Fibroblast of skin of left biceps (primary cell): ENCODE results near the gene HGS.
A peak's percentile ranks its signal among the peaks of the same experiment; 100 is the strongest.
"Not testable (repeated sequence)": the region's sequence is repeated elsewhere in the genome, so short reads cannot be mapped to it uniquely, and the experiment has no call there.

ENCODE experiments used
- DNase-seq, 2 experiments: peaks; one replicate each; pipeline ENCODE4 v3.0.0-alpha.2; 2013; ENCODE audit warnings: low read depth in 2 of 2

HGS gene

DNA sequence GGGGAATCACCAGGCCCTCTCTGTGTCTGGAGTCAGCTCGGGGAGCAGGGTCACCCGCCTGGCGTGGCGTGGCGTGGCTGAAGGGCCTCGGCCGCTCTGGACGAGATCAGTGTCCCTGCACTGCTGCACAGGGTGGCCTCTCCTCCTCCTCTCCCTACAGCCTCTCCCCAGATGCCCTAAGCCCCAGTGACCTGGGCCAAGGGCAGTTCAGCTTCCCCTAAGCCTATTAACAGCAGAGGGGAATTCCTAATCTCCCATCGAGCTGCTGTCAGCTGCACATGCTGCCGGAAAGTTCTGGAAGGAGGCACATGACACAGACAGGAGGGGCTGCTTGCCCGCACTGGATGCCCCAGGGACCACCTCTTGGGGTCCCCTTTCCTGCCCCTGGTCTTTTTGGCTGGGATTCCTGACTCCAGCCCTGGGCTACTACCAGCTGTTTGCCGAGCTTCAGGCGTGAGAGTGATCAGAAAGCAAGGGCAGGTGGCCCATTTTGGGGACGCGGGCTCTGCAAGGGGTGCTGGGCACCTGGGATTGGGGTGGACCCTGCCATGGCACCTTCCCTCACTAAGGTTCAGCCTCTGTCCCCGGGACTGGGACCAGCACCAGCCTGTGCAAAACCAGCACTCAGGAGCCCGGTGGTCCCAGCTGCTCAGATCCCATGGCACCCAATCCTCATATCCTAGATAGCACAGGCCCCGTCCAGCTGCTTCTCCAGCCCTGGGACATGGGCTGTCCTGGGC is 28.3 kb upstream of the HGS start:
- DNase-seq, result no peak

DNA sequence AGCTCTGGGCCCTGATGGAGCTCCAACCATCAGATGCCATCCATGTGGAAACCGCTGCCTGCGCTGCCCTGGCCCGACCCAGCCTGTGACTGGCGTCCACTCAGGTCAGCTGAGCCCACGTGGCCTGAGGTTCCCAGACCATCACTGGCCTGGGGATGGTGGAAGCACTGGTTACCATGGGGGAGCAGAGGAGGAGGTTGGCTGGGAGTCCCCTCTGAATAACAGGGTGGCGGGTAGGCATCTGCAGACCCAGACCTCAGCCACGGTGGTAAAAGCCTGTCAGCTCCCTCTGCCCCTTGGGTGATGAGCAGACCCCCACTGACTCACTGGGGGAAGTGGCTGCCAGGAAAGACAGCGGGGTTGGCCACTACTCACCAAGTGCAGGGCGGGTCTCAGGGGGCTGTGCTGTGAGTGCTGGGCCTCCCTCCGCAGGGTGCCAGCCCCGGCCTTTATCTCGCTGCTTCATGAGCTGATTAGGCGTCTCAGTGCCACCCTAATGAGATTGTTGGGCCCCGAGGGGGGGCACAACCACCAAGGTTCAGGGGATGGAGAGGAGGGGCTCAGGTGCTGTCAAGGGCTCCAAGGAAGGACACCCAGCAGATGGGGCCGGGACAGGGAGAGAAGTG is 27.6 kb upstream of the HGS start, which contains the start of gene PDE6G:
TSS of gene PDE6G (minus strand) at position 425 of the 626 bp plus-strand sequence. CDS start 3,237 bp downstream, outside the sequence.
- no peak for DNase-seq

DNA sequence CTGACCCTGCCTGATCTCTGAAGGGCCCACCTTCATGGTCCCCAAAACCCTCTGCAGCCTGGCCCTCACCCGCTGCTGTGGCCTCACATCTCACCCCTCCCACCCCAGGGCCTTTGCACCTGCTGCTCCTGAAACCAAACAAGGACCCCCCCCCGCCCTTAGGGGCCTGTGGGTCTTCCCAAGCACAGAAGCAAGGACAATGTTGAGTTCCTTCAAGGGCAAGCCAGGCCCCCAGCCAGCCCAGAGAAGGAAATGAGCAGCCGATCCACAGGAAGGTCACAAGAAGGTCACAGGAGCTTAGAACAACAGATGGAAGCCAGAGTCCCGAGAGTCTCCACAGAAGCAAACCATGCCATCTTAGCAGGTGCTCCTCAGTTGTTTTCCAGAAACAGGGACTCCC is 27.0 kb upstream of the HGS start:
- DNase-seq, result no peak

DNA sequence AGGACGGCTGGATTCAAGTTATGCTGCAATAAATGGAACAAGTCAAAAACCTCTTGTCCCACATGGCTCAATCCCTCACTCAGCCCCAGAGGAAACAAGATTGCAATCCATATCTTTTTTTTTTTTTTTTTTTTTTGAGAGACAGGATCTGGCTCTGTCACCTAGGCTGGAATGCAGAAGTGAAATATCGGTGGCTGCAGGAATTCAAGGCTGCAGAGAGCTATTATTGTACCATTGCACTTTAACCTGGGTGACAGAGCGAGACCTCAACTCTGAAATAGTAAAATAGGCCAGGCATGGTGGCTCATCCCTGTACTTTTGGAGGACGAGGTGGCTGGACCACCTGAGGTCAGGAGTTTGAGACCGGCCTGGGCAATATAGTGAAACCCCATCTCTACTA is 24.8 kb upstream of the HGS start:
- no peak for DNase-seq

DNA sequence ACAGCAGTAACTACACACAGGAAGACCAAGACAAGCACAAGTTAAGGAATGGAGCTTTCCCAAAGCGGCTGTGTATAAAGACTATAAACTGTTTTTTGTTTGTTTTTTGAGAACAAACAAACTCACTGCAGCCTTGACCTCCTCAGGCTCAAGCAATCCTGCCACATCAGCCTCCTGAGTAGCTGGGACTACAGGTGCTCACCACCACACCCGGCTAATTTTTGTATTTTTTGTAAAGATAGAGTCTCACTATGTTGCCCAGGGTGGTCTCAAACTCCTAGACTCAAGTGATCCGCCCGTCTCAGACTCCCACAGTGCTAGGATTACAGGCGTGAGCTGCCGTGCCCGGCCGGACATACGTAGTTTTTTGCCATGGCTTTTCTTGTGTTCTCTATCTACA is 23.4 kb upstream of the HGS start:
- DNase-seq, result no peak

DNA sequence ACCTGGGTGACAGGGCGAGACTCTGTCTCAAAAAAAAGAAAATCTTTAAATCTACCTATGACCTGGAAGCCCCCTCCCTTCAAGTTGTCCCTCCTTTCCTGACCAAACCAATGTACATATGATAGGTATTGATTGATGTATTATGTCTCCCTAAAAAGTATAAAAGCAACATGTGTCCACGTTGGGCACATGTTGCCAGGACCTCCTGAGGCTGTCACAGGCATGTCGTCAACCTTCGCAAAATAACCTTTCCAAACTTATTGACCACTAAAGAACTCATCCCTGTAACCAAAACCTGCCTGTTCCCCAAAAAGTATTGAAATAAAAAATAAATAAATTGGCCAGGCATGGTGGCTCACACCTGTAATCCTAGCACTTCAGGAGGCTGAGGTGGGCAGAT is 21.8 kb upstream of the HGS start:
- DNase-seq, result no peak

DNA sequence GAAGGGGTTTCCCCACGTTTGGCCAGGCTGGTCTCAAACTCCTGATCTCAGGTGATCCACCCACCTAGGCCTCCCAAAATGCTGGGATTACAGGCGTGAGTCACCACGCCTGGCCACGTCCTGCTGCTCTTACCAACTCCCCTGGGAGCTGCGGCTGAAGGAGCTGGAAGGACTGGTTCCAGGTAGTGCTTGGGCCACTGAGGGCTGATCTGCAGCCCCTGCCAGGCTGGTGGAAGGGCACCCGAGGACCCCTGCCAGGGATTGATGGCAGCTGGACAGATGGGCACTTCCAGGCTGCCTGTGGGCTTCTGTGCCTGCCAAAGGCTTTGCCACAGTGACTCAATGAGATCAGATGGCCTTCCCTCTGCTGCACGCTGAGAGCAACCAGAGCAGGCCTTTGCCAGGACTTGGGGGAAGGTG is 19.8 kb upstream of the HGS start:
- no peak for DNase-seq

DNA sequence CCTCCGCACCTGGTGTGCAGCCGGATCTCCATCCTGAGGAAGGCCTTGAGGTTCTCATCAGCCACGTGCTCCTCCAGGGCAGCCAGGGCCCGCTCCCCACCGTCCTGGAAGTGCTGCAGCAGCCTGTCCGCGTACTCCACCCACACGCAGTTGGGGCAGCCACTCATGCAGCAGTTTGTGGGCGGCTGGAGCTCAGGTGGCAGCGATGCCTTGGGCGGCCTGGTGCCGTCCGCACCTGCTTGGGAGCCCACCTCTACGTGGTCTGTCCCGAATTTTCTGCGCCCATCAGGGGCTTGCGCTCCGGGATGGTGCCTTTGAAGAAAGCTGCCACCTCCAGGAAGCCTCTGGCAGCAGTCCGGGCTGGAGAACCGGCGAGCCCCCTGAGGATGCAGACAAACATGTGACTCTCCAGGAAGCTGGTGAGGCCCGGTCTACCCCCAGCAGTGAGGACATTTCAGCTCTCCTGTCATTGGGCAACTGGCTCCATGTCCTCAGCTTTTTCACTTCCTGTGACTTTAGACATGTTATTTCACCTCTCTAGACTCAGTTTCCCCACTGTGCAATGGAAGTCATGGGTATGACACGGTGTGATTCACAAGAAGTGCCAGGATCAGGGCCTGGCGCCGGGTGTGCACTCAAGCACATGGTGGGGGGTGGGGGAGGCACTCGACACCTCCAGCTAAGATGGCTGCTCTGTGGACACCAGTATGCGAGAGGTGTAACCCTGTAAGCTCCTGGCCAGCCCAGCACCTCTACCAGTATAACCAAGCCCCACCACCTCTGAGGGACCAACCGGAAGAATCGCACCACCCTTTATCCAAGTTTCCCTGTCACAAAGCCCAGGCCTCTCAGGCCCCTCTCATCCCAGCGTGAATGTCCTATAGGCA is 18.4 kb upstream of the HGS start:
- DNase-seq, result no peak

DNA sequence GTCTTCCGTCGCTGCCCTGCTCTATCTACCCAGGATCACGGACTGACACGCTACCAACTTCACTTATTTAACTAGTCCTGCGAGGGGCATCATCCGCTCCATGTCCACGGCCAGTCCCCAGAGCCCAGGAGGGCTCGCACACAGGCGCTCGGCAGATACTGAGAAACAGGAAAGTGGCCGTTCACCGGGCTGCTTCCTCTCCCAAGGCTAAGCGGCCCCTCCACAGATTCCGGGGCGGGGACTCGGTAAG is 17.8 kb upstream of the HGS start:
- DNase-seq, result no peak

DNA sequence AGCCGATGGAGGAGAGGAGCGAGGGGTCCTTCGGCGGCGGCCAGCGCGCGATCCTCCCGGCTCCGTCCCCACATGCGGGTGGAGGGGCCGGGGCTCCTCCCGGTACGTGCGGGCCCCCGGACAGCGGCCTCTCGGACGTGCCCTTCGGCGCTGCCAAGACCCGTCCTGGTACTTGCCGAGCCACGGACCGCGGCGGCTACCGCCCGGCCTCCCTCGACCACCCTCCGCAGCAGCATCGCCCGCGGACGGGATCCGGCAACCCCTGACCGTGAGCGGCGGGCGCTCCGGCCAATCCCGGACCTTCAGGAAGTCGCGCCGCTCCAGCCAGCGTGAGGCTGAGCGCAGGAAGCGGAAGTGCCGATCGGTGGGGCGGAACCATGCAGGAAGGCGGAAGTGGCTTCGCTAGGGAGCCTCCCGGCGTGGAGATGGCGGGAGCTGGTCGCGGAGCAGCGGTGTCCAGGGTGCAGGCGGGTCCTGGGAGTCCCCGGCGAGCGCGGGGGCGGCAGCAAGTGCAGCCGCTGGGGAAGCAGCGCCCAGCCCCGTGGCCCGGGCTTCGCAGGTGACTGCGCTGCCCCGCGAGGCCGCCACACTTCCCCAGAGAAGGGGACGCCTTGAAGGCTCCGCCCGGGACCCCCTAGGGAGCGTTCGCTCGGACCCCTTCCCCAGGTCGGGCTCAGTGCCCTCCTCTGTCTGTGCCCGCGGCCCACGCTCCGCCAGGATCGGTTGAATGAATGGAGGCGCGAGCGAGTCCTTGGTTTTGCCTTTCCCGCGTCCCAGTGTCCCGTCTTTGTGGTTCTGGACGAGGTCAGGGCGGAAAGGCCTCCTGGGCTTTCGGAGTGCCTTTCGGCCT is 17.2 kb upstream of the HGS start, which contains the start of the genes CCDC137 and OXLD1:
TSS of gene CCDC137 (plus strand) at position 396 of the 850 bp plus-strand sequence. CDS start at position 426, 30 bp downstream.
TSS of gene OXLD1 (minus strand) at position 264 of the 850 bp plus-strand sequence. CDS start at position 236, 28 bp downstream.
- peak; percentile 87 to 90 for DNase-seq

DNA sequence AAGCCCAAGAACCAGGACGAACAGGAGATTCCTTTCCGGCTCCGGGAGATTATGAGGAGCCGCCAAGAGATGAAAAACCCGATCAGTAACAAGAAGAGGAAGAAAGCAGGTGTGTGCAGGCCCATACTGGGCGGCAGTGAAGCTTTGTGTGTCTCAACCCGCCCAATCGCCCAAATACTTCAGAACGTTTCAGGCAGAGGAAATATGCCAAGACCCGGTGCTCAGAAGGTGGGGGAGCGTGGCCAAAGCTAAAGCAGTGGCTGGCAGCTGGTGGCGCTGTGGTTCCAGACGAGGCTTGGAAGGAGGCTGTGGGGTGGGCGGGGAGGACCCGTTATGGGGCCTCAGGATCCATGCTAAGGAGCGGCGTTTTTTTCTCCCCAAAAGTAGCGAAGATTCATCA is 16.1 kb upstream of the HGS start:
- no peak for DNase-seq

DNA sequence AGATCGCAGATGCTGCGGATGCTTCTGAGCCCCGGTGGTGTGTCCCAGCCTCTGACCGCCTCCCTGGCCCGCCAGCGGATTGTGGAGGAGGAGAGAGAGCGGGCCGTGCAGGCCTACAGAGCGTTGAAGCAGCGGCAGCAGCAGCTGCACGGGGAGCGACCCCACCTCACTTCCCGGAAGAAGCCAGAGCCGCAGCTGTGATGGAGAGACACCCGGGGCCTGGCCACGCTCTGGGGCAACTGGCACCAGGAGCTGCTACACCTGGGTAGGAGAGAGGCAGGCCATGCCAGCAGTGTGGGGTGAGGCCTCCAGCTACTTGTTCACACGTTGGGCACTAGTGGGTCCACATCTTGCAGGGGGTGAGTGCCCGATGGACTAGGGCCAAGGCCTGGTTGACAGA is 11.3 kb upstream of the HGS start:
- no peak for DNase-seq

DNA sequence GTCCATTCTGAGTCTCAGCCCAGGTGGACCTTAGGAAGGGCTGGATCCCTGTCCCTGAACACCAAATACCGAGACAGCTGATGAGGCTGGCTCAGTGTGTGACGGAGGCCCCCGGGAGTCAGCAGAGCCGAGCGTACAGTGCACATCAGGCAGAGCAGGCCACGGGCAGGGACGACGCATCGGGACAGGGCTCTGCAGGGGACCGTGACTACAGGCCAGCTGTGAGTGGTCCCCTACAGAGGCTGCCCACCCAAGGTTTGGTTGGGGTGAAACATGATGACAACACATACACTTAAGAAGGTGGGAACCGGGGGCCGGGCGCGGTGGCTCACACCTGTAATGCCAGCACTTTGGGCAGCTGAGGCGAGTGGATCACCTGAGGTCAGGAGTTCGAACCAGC is 10.9 kb upstream of the HGS start:
- DNase-seq, result no peak

DNA sequence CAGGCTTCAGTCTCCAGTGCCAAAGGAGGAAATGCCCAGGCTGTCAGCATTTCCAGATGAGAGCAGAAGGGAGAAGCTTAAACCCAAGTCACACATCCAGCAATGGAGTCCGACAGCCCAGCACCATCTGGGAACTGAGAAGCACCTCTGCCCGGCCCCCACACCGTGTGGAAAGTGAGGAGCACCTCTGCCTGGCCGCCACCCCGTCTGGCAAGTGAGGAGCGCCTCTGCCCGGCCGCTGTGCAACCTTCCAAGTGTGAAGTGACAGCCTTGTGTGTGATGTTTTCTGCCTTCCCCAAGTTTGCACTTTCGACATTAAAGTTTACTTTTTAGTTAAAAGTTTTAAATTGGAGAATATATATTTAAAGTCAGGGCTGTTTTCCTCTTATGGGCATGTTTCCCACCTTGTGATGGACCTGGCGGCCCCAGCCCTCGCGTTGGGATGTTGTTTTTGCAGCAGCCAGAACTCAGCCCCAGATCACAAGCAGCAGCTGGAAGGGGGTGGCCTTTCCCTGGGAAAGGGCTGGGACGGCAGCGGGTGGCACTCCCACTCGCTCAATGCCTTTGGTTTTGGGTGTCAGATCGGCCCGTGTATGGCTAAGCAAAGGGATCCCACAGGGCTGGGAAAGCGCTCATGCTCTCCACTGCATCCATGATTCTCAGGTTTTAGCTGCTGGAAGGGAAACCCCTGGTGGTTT is 10.1 kb upstream of the HGS start:
- no peak for DNase-seq

DNA sequence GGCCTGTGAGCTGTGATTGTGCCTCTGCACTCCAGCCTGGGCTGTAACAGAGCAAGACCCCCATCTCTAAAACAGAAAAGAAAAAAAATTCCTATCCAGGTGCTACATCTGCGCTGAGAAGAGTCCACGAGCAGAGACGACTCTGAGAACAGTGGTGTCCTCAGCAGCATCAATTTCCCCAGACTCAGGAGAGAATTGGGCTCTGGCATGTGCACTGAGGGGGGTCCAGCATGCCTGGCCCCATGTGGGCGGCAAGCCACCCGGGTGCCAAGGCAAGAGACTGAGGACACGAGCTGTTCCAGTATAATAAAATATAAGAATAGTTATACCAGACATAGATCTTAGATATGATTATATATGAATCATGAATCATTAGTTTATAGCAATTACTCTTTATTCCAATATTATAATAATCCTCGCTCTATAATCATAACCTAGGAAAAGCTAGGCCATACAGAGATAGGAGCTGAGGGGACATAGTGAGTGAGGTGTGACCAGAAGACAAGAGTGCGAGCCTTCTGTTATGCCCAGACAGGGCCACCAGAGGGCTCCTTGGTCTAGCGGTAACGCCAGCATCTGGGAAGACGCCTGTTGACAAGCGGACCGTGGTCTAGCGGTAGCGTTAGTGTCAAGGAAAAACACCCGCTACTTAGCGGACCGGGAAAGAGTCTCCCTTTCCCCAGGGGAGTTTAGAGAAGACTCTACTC is 8.1 kb upstream of the HGS start:
- DNase-seq, result not testable (repeated sequence)

DNA sequence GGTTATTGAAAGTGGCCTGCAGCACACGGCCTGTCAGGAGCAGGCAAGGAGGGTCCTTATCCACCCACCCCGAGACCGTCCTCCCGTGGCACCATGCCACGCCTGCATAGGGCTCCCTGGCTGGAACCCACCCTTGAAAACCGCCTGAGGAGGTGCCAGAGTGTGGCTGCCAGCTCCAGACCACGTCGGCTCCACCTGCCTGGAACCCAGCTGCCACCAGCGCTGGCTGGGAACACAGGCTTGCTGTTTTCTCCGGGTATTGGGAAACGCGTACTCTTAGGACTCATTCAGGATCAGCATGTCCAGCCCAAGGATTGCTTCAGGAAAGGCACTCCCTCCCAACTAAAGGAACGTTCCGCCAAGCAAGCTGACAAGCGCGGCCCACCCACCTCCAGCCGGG is 6.9 kb upstream of the HGS start:
- DNase-seq, result no peak

DNA sequence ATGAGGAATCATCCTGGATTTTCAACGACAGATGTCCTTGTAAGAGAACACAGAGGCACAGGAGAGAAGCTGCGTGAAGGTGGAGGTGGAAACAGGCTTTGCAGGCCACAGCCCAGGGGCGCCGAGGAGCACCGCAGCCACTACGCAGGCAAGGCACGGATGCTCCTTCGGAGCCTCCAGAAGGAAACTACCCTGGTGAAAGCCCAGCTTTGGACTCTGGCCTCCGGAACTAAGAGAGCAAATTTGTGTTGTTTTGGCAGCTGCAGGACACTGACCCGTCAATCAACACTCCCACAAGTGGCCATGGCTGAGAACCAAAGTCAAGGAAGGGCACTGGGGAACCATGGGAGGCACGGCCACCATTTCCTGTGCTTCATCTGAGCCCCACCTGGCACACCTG is 3.7 kb upstream of the HGS start:
- DNase-seq, result no peak

DNA sequence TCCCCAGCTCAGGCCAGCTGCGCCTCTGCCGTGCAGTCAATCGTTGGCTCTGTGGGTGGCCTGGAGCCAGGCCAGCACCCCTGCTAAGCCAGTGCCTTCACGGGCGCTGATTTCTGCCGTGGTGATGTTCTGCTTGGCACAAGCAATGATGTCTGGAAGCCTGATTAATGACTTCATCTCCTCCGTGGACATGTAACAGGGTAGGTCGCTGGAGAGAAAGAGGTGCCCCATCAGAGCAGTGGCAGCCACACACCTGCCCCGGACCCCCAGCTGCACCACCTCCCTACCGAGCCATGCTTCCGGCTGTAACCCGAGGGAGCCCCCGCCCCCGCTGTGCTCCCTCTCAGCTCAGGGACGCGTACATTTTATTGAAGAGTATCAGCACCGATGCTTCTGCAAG is 2.1 kb upstream of the HGS start:
- no peak for DNase-seq

DNA sequence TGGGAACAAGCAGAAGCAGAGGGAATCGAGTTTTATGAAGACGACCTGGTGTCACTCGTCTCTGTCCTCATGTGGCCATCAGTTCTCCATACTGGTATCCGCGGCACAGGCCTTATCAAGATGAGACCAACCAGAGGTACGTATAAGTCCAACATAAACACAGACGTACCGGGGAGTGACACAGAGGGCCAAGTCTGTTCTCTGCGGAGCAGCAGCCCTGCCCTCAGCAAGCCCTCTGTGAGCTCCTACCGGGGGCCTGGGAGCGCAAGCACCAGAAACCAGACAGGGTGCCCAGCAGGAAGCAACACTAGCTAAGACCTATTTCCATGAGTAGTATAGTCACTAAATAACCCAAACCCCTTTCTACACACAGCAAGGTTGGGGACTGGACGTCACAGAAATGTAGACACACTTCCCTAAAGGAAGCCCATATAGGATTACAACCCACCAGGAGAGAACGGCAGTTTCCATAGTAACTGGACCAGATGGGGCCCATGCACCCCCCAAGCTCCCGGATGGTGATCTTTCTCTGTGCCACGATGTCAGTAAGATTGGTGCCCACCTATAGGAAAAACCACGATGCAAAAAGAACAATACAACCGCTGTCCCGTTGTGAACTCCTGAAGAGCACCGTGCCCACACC is 1.1 kb upstream of the HGS start:
- no peak for DNase-seq

DNA sequence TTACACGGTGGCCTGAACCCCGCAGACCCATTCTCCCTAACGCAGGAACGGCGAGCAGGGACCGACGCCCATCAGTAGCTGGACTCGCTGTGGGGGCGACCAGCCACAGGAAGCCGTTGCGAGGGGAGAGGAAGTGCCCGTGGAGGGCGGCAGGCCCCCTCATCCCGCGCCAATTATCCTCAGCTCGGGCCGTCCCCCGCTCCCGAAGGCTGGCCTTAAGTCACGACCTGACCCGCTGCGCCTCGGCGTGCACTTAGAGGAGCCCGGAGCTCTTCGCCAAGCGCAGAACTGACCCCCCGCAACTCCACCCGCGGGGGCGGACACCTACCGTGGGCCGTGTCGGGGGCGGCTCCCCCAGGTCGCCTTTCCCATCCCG is 615 bp upstream of the HGS start:
- no peak for DNase-seq
